HG03095 (cell line): Measurements from ENCODE around the gene PRPF8.
A peak's percentile ranks its signal among the peaks of the same experiment; 100 is the strongest.
"Not testable (repeated sequence)": the region's sequence is repeated elsewhere in the genome, so short reads cannot be mapped to it uniquely, and the experiment has no call there.

Source experiments
- ATAC-seq: cut with Tn5 transposase; IDR thresholded peaks from one replicate; pipeline ENCODE4 v1.9.1; 2021; ENCODE audit warnings: moderate library complexity; ENCODE audit not compliant: unreplicated experiment

The PRPF8 gene

DNA sequence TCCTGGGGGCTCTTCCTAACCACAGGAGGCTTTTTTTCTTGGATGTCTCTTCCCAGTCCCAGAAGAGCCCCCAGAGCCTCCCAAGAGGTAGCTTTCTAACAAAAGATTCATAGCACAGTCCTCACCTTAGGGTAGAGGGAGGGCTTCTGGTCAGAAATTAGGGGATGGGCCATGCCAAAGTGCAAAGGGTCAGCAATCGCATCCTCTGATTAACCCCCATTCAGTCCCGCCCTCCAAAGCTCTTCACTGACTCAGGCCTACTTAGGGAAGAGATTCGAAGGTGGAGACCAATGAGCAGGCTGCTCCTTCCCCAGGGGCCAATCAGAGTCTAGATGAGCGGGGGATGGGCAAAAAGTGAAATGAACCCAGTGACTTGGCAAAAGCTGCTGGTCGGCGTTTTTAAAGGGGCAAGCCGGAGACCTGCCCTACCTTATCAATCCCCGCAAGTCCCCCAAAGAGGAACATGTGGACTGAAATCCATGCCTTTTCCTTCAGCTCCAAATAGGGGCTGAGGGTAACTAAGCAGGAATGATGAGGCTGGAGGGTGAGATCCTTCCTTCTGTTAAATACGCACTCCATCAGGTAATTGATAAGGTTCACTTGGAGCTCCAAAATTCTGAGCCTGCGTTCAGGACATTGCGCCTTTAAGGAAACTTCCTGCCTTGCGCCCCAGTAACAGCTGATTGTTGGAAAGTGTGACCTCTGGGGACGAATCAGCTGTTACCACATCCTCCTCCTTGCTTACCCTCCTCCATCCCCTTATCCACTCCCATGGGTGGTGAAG is 32.4 kb upstream of the PRPF8 start:
- ATAC-seq: peak; percentile 33

DNA sequence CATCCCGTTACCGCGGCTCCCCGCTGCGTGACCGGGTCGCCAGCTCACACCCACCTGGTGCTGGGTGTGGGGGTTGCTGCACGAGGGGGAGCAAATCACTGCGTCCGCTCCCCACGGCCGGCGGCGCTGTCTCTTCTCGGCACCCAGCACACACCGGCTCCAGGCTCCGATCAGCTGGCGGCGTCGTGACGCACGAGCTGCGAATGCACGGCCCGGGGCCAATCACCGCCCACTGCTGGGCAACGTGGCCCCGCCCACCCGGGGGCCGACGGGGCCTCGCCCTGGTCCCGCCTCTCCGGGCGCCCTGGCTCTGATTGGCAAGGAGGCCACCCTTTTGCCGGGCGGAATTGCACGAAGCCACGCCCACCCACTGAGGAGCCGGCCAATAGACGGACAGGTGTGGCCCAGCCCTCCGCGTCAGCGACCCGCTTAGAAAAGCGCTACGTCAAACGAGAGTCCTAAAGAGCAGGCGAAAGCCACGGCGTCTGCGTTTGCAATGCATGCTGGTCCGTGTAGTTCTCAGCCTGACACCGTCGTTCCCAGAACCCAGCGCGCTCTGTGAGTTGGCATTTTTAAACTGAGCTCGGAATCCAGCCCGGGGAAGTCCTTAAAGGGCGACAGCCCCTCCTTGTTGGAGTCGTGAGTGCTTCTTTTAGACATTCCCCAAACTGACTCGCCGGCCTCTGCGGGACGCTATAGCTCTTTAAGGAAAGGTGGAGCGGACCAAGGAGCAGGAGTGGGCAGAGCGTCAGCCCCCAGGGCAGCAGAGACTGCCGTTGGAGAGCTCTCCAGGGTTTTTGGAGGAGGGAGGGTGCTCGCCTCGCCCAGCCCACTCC is 31.6 kb upstream of the PRPF8 start:
- peak; percentile 67 for ATAC-seq

DNA sequence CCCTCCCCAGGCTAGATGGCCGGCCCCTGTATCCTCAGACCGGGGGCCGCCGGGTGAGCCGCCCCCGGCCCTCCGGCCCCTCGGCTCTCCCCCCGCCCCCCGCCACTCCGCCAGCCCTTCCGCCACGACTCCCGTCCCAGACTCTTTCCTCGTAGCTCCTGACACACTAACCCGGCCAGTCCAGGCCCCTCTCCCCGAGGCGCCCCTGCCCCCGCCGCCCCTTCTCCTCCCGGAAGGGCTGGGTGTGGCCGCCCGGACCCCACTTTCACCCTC is 31.1 kb upstream of the PRPF8 start:
- ATAC-seq: no peak

DNA sequence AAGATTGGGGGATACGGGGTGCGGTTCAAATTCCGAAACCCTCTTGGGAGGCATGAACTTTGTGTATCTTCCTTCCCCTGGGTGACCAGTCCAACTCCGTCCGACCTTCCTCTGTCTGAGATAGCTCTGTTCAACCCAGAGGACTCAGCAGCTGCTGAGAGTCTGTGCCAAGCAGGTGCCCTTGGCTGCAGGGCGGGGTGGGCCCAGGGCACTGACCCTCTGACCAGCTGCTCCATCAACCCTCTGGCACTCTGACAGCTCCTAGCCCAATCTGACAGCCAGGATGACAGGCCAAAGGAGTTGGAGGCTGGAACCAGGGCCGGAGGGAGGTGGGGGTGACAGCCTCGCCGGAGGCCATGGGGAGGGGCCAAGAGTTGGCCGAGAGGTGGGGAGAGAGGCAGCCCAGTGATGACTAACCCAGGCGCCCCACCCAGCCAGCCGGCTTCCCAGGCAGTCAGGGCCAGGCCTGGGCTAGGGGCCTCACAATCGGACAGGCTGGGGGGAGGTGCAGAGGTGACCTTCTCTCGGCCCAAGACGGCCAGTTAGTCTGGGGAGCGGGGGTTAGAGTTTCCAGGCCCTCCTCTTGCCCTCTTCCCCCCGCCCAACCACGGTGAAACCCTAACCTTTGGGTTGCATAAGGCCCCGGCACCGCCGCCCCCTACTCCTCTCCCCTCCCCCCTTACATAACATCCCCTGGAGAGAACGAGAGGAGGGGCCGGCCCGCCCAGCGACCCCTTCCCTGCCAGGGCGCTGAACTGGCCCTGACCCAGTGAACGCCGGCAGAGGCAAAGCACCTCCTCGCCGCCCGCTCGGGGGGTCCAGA is 30.5 kb upstream of the PRPF8 start:
- no peak for ATAC-seq

- no peak for ATAC-seq
Observed at GRCh38 chr17:1714427-1714979, 29.8 kb upstream of the PRPF8 start.

DNA sequence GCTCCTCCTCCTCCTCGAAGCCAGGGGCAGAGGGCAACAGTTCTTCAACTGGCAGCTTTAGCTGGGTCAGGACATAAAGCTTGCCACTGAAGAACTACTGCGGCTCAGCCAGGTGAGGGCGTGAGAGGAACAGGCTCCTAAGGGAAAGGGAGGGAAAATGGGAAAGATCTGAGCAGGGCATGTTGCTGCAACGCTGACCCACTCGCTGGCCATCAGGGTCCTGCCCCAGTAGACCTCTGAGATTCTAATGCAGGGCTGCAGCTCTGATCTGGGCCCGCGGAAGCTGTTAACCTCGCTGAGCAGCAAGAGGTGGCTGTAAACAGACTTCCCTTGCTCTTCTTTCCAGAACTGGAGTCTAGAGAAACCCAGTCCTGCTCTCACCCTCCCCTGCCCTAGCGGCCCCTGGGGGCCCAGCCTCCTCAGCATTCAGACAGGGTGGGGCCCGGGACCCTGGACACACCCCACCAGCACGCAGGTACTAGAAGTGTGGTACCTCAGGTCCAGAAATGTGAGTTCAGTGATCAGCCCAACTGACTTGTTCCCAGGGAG is 29.3 kb upstream of the PRPF8 start:
- no peak for ATAC-seq

- ATAC-seq: no peak
Observed at GRCh38 chr17:1713160-1713877, 28.7 kb upstream of the PRPF8 start.

GRCh38 chr17:1712271-1712670 is 27.6 kb upstream of the PRPF8 start:
- ATAC-seq: no peak

- ATAC-seq: no peak
Observed at GRCh38 chr17:1711804-1712203, 27.1 kb upstream of the PRPF8 start.

GRCh38 chr17:1710807-1711553 is 26.3 kb upstream of the PRPF8 start:
- ATAC-seq: no peak

DNA sequence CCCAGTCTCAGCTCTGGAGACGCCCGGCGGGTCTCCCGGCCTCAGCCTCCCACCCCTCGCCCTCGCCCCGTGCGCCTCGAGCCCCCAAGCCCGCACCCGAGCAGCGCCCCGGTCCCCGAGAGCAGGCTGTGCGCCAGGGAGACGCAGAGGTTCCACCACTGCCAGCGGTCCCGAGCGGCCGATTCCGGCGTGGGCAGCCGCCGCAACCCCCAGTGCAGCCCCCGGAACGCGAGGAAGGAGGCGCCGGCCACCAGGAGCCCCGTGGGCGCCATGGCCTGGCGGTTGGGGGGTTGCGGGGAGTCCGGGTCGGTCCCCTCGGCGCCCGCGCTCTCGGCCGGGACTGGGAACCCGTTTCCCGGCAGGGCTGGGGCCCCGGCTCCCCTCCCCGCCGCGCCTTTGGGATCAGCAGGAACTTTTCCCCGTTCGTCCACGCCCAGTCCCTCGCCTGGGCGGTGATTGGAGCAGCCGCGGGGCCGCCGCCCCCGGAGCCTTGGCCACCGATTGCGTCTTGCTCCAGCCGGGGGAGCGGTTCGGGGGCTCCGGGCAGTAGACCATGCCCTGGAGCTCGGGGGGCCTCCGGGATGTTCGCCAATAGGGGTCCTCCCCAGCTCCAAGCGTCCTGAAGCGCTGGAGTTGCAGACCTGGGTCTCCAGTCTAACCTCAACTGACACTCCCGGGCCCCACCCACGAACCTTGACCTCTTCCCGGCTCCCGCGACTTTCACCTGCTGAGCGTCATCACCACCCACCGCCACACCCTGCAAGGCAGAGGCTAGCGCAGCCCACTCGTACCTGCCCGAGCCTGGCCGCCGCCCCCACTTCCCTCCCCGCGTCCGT is 25.5 kb upstream of the PRPF8 start, which contains the start of gene TLCD2:
Gene TLCD2 (minus strand): TSS at position 407 of the 836 bp plus-strand sequence. CDS start 135 bp downstream, at position 272.
- no peak for ATAC-seq

GRCh38 chr17:1709403-1709951 is 24.8 kb upstream of the PRPF8 start:
- ATAC-seq: no peak

- ATAC-seq: not testable (repeated sequence)
Observed at GRCh38 chr17:1708791-1709346, 24.2 kb upstream of the PRPF8 start.

DNA sequence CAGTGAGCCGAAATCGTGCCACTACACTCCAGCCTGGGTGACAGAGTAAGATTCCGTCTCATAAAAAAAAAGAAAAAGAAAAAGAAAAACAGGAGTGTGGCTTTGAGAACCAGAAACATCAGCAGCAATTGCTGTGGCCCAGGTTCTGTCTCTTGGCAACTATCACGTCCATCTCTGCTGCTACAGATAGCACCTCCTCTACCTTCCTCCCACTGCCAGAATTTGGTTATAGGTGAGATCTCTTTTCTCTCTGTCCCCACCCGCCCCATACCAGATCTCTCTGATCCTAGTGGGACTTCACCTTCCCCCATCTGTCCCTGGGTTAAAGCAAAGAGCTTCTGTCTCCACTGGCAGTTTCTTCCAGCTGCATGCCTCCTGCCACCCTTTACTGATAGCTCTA is 22.4 kb upstream of the PRPF8 start:
- ATAC-seq: no peak

DNA sequence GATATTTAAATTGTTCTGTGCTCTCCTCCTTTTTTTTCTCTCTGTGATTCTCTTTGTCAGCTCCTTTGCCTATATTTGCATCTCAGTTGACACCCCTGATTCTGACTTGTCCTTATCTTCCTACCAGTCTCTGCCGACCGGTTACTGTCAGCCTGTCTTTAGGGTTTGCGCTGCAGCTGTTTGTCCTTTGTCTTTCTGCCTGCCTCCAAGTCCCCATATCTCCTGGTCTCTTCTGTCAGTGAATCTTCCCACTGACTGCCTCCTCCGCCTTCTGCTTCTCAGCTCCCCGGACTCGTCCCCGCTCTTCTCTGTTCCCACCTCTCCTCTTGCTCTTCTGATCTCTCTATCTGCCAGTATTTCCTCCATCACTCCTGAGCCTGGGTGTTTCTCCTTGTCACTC is 20.3 kb upstream of the PRPF8 start:
- no peak for ATAC-seq

DNA sequence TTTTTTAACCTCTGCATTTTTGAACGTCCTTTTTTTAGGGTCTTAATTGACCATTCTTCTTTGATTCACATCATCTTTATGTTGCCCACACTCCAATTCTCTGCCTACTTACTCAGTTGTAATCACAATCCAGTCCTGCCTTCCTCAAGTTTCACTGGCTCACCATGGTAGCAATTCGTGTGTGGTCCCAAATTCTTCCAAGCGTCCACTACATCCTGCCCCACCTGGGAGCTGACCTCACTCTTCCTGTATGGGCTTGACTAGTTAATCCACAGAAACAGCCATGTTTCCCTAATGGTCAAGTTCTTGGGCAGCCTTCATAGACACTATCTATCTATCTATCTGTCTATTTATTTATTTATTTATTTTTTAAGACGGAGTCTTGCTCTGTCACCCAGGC is 18.4 kb upstream of the PRPF8 start:
- ATAC-seq: no peak

- not testable (repeated sequence) for ATAC-seq
Observed at GRCh38 chr17:1699891-1700290, 15.2 kb upstream of the PRPF8 start.

DNA sequence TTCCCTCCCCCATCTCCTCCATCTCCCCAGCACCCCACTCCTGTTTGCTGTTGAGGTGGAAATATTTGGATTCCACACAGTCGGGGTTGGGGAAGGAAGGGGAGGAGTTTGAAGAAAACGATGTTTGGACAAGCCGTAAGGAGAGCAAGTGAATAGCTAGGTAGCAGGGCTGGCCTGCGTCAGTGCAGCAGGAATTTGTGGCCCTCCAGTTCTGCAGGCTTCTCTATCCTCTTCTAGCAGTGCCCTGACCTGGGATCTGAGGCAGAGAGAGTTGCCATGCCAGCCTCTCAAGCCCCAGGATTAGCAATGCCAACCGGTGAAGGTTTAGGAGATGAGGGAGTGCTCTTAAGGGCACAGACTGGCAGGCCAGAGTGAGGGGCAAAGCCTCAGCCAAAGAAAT is 13.0 kb upstream of the PRPF8 start:
- ATAC-seq: no peak
